LNCaP clone FGC (cell line): ENCODE measurements around the gene KRT14.
"Not testable (repeated sequence)": the region's sequence is repeated elsewhere in the genome, so short reads cannot be mapped to it uniquely, and the experiment has no call there.

Experiments
- DNase-seq: peaks from one replicate; pipeline ENCODE4 v3.0.0-alpha.2; 2011; ENCODE audit warnings: low read depth
- H3K4me3 ChIP-seq: 2 replicates; pipeline ENCODE4 v1.5.1; 2011; ENCODE audit warnings: mild to moderate bottlenecking, low read depth, low read length, control low read depth
- TF ChIP-seq, protein P1 (sequence below): IDR thresholded peaks from 2 replicates; pipeline ENCODE4 v1.5.1; 2012; ENCODE audit warnings: mild to moderate bottlenecking; ENCODE audit not compliant: control insufficient read depth, insufficient read depth; ENCODE audit errors: extremely low read depth

Gene KRT14

DNA sequence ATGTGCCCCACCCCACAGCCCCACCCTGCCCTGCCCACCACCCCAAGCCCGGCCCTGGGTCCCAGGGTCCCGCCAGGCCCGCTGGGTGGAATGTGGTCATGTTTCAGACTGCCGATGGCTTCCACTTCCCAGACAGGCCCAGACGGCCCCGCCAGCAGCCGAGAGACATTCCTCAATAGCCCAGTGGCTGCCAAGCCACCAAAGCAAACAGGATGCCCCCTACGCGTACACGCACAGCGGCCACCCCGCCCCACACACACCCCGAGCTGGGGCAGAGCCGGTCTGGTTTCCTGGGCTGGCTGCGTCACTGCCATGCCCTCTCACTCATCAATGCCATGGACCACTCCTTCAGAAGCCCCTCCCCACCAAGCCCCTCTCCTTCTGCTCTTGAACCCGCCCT lies 38.9 kb upstream of the KRT14 start:
- TF ChIP-seq, protein P1, sequence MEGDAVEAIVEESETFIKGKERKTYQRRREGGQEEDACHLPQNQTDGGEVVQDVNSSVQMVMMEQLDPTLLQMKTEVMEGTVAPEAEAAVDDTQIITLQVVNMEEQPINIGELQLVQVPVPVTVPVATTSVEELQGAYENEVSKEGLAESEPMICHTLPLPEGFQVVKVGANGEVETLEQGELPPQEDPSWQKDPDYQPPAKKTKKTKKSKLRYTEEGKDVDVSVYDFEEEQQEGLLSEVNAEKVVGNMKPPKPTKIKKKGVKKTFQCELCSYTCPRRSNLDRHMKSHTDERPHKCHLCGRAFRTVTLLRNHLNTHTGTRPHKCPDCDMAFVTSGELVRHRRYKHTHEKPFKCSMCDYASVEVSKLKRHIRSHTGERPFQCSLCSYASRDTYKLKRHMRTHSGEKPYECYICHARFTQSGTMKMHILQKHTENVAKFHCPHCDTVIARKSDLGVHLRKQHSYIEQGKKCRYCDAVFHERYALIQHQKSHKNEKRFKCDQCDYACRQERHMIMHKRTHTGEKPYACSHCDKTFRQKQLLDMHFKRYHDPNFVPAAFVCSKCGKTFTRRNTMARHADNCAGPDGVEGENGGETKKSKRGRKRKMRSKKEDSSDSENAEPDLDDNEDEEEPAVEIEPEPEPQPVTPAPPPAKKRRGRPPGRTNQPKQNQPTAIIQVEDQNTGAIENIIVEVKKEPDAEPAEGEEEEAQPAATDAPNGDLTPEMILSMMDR, result no peak
- no peak overlapping the region for H3K4me3 ChIP-seq
- no peak for DNase-seq

DNA sequence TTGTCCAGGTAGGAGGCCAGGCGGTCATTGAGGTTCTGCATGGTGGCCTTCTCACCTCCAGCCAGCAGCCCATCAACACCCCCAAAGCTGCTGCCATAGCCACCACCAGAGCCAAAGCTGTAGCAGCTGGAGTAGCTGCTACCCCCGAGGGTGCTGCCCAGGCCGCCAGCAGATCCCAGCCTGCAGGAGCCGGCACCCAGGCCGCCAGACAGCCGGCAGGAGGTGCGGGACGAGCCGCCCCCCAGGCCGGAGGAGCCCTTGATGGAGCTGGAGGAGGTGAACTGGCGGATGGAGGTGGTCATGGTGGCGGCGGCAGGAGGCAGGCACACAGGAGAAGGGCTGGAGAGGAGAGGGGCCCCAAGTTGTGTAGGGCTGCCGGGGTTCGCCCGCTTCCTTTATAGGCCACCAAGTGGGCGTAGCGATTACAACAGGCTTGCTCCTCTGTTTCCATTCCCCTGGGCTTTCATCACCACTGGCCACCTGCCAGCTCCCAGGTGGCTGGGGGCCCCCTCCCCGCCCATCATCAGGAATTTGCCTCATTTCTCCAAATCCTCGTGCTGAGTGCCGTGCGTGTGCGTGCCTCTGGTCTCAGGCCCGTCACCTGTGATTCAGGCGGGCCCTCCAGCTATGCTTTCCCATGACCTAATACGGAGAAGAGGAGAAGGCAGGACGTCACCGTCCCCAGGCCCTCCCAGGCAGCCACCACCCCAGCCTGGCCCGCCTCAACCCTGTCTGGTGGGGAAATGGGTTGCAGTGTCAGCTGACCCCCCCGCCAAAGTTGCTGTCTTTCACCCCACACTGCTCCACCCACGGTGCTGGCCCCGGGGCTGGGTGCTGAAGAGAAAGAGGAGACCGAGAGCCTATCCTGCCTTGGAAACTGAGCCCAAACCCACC lies 37.8 kb upstream of the KRT14 start, which contains the start of gene KRT17:
TSS of gene KRT17 (minus strand) at position 368 of the 894 bp plus-strand sequence. CDS start at position 302, 66 bp downstream.
- no peak within 1 kb of the TSS for H3K4me3 ChIP-seq
- DNase-seq, result no peak
- TF ChIP-seq, protein P1, result no peak

DNA sequence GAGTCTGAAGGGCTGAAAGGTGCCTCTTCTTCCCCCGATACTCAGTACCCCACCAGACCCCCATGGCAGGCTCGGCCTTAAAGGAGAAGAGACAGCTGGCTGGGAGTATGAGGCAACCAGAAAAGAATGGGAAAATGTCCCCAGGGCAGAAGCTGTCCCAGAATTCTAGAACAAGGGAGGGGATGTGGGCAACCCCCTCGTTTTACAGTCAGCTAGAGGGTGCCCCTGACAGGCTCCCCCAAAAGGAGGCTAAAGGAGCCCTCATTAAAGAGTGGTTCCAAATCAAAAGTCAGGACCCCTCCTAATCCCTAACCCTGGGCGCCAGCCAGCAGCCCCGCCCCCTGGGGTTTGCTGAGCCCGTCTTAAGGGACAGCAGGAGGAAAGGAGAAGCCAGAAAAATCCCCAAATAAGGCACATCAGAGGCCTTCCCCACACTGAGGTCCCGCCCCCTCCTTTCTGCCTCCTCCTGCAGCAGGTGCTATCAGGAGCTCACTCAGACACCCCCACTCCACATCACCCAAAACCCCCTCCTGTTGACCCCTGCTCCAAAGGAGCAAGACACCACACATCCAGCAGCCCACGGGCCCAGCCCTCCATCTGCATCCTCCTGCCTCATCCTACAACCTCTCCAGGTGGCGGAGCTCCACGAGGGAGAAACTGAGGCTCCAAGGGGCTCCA lies 36.6 kb upstream of the KRT14 start:
- not testable (repeated sequence) for DNase-seq, H3K4me3 ChIP-seq

DNA sequence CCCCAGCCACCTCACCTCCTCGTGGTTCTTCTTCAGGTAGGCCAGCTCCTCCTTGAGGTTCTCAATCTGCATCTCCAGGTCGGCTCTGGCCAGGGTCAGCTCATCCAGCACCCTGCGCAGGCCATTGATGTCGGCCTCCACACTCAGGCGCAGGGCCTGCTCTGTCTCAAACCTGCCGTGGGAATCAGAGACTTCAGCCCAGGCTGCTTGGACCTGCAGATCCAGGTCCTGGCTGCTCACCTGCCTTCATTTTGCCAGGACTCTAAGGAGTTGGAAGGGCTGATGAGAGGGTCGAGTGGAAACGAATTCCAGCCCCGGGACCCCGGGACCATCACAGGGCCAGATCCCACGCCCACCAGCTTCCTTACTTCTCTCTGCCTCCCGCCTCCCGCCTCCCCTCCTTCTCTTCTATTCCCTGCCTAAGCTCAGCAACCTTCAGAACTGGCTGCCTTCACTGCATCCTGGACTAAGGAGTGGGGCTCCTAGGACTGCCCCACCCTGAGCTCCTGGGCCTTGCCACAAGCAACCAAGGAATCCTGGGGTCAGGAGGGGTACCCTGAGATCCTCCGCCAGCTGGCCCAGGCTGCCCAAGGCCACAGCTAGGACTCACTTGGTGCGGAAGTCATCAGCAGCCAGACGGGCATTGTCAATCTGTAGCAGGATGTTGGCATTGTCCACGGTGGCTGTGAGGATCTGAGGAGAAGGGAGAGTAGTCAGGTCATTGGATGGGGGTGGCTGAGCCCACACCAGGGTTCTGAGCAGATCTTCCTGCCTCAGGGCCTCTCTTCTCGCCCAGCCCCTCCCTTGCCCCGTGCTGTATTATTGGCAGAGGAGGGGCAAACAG lies 35.9 kb upstream of the KRT14 start:
- DNase-seq, H3K4me3 ChIP-seq: not testable (repeated sequence)

DNA sequence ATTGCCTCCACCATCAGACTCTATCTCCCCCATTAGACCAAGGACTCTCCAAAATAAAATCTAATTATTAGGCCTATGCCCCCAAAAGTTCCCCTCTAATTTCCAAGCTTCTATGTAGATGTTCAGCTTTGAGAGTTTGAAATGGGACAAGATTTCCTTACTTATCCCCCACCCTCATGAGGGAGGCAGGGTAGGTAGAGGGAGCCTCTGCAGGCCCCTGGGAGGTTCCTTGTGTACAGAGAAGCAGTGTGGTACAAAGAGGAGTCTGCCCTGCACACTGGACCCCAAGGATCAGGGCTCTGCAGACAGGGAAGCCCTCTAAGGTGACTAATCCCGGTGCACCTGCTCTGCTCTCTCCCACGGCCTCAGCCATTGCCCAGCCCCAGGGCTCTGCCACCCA lies 35.2 kb upstream of the KRT14 start:
- DNase-seq, result no peak
- TF ChIP-seq, protein P1, result no peak
- no peak overlapping the region for H3K4me3 ChIP-seq

DNA sequence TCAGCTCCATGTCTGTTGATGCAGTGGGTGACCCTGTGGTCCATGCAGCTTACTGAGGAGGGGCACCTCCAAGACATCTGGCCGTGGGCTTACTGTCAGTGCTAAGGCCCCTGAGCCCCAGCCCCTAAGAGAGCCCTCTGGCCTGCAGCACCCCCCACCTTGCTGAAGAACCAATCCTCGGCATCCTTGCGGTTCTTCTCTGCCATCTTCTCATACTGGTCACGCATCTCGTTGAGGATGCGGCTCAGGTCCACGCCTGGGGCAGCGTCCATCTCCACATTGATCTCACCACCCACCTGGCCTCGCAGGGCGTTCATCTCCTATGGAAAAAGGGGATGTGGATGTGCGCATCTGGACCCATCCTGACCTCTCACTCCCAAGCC lies 34.7 kb upstream of the KRT14 start:
- DNase-seq, H3K4me3 ChIP-seq: not testable (repeated sequence)

DNA sequence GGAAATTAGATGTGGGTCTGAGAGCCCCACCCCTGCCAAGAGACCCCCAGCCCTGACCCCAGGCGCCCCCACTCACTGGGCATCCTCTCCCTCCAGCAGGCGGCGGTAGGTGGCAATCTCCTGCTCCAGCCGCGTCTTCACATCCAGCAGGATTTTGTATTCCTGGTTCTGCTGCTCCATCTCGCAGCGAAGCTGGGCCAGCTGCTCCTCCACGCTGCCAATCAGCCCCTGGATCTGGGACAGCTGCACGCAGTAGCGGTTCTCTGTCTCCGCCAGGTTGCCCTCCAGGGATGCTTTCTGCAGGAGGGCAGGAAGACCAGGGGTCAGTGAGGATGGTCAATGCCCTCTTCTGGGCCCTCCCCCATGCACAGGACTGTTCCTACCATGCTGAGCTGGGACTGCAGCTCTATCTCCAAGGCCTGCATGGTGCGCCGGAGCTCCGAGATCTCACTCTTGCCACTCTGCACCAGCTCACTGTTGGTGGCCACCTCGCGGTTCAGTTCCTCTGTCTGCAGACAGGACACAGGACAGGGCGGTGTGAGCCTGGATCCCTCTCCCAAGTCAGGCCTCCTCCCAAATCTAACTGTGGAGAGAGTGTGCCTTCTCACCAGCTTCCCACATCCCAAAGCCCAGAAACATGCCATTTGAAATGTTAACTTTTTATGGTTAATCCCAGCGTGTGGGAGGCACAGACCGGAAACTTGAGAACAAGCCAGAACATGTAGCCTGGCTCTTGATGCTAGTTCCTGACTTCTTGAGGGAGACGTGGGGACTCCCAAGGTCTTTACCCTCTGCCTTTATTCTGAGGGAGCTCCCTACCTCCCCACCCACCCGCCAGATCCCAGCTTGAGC lies 34.1 kb upstream of the KRT14 start:
- TF ChIP-seq, protein P1, result no peak
- H3K4me3 ChIP-seq, result no peak overlapping the region
- DNase-seq, result no peak

DNA sequence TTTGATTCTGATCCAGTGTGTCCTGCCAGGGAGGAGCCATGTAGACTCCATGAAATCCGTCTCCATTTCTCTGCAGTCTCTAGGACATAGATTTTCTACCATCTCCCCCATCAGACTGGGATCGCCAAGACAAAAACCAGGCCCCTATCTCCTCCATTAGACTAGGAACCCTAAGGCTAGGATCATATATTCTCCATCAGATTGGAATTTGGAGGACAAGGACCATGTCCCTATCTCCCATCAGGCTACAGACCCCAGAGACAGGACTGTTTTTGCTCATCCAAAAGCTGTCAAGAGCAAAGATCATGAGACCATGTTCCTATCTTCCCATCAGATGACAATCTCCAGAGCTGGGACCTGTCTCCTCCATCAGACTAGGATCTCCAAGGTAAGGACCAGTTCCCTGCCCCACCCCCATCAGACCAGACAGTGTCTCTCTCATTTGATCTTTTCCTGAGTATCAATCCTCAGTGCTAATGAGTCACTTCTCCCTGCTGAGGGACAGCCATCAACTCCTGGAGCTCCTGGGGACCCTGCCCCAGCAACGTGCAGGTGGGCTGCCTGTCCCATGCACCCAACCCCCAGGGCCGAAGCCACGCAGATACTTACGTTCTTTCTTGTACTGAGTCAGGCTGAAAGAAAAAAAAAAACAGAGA lies 33.4 kb upstream of the KRT14 start:
- DNase-seq, H3K4me3 ChIP-seq: not testable (repeated sequence)
